LoVo (cell line): ENCODE results near the gene KLHDC3.
"Not testable (repeated sequence)": the region's sequence is repeated elsewhere in the genome, so short reads cannot be mapped to it uniquely, and the experiment has no call there.

Source experiments
- DNase-seq: peaks from one replicate; pipeline ENCODE4 v3.0.0-alpha.2; 2016; ENCODE audit warnings: low spot score

The KLHDC3 gene

DNA sequence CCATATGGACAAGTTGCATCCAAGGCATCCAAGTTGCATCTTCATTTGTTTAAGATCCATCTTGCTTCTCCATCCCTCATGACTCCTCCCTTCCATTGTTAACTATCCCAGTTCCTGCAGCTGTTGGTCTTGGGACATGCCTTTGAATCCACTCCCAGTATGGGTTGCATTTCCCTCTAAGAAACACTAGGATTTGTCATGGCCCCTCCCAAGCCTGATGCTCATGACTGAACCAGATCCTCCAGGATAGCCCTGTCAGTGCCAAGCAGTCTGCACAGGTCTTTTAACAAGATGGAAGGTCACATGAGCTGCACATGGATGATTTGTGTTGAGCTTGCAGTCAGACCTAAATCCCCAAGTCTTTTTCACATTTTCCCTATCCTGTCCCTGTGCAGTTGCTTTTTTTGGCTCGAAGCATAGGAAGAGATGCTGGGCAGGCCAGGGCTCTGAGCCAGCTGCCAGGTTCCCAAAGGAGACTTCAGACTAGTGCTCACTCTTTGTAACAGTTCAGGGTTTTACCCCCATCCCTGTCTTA, 25.5 kb upstream of the KLHDC3 start:
- DNase-seq = no peak

DNA sequence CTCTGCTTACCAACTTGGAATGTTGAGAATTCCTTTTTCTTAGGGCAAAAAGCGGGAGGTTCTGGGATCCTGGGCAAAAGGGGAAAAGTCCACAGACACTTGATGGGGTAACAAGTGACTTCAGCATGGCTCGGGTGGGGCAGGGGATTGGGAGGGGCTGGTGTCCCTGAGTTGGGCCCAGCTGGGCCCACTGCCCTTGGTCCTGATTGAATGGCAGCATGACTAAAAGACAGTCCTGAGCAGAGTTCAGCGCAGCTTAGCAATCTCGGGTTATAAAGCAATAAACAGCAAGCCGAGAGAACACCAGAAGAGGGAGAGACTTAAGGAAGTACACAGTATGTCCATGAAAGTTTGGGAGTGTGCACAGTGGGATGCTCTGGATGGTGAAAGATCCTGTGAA, 24.1 kb upstream of the KLHDC3 start:
- DNase-seq = no peak

DNA sequence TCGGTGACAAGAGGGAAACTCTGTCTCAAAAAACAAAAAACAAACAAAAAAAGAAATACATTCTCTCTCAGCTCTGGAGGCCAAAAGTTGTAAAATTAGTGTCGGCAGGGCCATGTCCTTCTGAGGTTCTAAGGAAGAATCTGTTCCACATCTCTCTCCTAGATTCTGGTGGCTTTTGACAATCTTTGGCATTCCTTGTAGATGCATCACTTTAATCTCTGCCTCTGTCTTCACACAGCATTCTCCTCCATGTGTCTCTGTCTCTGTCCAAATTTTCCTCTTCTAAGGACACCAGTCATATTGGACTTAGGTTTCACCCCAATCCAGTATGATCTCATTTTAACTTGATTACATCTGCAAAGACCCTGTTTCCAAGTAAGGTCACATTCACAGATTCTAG, 20.6 kb upstream of the KLHDC3 start:
- no peak for DNase-seq

DNA sequence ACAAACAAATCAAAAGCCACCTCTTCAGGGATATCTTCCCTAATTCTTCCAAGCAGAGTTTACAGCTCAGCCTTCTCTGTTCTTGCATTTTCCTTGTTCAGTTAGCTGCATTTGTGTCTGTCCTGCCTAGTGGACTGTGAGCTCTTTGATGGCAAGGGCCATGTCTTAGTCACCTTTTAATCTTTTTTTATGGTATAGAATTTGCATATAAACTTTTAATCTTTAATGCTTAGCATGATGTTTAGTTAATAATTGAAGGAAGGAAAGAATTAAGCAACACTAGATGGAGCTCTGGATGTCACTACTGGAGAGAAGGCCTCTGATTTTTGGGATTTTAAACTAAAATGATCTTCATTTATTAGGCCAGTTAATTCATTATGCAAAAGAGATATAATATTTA, 17.5 kb upstream of the KLHDC3 start:
- peak; percentile 26 for DNase-seq

DNA sequence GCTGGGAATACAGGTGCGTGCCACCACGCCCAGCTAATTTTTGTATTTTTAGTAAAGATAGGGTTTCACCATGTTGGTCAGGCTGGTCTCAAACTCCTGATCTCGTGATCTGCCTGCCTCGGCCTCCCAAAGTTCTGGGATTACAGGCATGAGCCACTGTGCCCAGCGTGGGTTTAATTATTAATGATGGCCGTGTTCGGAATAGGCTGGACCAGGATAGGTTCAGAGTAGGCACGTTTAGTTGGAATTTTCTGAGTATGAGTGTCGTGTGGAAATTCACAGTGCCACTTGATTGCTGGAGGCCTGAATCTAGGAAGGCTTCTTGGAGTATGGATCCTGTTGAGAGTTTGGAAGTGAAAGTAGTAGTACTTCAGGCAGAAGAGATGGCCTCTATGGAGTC, 15.8 kb upstream of the KLHDC3 start:
- DNase-seq = not testable (repeated sequence)

DNA sequence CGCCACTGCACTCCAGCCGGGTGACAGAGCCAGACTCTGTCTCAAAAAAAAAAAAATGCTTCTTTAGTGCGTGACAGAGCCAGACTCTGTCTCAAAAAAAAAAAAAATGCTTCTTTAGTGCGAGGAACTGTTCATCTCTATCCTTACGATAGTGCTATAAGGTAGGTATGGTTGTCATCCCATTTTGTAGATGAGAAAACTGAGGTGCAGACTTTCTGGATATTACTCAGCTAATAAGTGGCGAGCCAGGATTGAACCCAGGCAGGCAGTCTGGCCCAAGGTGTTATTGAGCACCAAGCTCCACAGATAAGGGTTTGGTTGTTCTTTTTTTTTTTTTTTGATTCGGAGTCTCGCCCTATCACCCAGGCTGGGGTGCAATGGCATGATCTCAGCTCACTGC, 12.2 kb upstream of the KLHDC3 start:
- no peak for DNase-seq

DNA sequence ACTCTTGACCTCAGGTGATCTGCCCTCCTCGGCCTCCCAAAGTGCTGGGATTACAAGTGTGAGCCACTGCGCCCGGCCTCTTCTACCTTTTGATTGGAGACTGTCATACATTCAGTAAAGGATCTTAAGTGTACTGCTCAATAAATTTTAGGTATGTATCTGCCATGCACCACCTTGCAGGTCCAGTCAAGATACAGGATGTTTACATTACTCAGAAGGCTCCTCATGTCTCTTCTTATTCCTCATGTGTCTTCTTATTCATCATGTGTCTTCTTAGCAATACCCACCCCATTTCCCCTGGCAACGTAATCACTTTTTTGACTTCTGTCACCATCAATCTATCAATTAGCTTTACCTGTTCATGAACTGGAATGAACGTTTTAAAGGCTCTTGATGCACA, 8.2 kb upstream of the KLHDC3 start:
- DNase-seq = no peak

DNA sequence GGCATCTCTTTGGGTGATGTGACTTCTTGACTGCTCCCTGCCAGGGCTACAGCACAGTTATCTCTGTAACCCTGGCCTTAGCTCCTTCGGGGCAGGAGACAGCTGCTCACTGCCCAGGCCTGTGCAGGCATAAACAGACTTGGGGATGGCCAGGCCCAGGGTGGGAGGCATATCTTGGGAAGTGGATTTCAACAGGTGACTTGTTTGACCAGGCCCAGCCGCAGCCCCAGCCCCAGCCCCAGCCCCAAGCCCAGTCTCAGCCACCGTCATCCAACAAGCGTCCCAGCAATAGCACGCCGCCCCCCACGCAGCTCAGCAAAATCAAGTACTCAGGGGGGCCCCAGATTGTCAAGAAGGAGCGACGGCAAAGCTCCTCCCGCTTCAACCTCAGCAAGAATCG, 7.8 kb upstream of the KLHDC3 start:
- no peak for DNase-seq

DNA sequence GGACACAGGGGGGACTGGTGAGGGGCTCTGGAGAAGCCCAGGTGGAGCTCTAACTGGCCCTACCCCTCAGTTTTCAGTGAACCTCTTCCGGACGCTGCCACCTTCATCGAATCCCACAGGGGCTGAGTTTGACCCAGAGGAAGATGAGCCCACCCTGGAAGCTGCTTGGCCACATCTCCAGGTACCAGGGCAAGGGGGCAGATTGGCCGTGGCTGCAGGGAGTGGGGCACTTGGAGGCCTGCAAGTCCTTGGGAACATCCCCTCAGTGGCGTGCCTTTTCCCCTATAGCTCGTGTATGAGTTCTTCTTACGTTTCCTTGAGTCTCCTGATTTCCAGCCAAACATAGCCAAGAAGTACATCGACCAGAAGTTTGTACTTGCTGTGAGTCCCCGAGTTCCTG, 6.9 kb upstream of the KLHDC3 start:
- no peak for DNase-seq

DNA sequence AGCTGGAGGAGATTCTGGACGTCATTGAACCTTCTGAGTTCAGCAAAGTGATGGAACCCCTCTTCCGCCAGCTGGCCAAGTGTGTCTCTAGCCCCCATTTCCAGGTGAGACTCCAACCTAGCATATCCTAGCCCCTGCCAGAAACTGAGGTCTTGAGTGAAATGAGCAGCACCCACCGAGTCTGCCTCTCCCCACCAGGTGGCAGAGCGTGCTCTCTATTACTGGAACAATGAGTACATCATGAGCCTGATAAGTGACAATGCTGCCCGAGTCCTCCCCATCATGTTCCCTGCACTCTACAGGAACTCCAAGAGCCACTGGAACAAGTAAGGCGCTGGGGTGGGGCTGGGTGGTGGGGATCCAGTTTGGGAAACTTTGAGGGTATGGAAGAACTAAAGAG, 4.9 kb upstream of the KLHDC3 start:
- DNase-seq = no peak

DNA sequence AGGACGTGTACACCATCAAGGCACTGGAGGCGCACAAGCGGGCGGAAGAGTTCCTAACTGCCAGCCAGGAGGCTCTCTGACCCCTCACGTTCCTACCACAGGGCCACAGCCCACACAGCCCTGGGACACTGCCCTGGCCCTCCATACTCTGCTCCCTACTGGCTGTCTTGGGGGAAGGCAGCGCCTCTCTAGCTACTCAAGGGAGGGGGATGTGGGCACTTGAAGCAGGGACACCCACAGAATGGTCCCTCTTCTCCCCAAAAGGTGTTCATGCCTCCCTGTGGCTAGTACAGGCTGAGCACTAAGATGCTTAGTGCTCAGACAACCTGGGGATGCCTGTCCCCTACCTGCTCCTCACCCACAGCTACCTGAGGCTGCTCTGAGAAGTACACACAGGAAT, 2.8 kb upstream of the KLHDC3 start:
- DNase-seq = no peak

DNA sequence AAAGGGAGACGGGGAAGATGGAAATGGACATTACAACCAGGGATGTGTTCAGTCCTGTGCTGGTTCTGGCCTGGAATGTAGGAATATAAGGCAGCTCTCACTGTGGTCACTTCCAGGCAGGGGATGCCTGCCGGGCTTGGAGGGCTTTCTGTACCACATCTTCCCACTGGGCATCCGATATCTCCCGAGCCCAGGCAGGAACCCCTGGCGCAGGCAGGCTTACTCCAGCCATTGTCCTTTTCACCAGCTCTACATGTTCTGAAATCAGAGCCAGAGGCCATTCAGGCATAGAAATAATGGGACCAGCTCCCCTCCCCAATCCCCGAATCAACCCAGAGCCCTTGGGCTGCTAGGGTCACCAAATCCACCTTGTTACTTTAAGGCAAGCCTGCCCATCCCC, 1.7 kb upstream of the KLHDC3 start:
- DNase-seq = no peak

DNA sequence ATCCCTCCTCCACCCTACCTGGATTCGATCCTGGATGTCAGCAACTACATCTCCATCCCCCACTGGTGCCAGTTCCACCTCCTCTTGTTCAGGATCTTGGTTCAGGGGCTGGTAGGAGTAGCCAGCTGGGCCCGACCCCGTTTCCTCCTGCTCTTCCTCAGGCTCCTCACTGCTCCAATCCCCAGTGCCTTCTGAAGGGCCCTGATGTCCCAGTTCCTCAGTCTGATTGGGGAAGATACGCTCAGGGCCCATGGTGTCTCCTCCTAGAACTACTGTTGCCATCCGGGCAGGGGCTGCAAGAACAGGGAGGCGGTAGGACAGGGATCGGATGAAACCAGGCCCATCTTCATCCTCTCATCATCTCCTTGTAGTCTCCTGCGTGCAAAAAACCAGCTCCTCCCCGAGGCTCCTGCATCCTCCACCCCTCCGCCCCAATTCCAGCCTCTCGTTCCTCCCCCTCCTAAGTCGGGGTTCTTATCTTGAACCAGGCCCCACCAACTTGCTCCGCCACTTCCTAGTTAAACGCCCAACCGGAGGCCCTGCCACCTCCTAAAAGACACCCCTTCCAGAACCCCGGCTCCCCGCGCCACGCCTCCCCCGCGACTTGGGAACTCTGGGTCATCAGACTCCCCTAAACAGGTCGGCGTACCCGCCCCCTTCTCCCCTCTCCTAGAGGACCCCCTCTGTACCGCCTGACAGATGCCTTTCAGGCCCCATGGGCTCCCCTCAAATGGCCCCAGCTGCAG, 779 bp upstream of the KLHDC3 start:
- DNase-seq = no peak

DNA sequence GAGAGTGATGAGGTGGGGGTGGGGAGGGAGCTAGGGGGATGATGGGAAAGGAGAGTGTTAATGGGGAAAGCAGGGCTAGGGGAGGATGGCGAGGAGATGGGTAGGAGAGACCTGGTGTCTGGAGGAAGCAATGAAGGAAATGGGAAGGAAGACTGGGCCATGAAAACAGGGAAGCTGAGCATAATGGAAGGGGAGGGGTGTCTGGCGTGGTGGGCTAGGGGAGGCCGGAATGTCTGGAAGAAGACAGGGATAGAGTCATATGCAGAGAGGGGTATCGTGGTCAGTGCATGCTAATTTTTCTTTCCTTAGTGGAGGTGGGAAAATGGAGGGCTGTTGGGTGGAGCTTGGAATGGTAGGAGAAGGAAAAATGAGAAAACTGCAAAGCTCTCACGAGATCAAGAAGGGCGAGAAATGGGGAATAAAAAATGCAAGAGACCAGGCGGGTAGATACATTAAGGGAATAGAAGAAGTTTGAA, 423 bp downstream of the KLHDC3 start:
- DNase-seq = peak; percentile 19

DNA sequence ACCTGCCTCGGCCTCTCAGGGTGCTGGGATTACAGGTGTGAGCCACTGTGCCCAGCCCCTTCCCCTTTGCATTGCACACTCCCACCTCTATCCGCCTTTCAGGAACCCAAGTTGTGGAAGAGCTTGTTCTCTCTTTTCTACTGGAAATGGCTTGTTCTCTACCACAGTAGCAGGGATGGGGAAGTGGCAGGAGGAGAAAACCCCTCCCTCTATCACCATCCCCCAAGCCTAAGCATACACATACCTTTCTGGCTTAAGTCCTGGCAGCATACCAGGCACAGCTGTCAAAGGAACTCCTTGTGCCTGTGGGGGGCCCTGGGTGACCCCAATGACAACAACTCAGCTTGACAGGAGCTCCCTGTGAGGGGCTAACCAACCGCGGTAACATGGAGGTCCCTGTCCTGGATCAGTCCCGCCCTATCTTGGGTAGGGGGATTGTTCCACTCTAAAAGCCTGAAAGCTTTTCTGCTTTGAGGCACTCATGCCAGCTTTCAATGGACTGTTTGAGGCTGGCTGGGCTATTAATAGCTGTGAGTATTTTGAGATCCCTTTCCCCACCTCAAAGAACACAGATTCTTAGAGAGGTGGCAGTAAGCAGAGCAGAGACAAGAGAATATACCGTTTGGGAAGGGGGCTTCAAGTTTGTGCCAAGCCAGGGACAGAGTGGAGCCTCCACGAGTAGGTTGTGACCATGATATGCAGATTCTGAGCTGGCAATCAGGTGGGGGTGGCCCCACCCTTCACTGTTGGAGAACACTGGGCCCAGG, 2.3 kb downstream of the KLHDC3 start:
- DNase-seq = no peak

DNA sequence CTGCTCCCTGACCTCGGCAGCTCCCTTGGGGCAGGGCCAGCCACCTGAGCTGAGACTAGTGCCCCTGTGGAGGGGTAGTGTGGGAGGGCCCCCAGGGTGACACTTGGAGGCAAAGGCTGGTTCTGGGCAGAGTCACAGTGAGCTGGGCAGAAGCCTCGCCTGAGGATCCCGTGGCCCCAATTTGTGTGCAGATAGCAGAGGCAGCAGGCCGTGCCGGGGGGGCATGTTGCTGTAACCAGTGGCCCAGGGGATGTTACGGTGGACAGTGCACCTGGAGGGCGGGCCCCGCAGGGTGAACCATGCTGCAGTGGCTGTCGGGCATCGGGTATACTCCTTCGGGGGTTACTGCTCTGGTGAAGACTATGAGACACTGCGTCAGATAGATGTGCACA, 2.9 kb downstream of the KLHDC3 start:
- DNase-seq = no peak

DNA sequence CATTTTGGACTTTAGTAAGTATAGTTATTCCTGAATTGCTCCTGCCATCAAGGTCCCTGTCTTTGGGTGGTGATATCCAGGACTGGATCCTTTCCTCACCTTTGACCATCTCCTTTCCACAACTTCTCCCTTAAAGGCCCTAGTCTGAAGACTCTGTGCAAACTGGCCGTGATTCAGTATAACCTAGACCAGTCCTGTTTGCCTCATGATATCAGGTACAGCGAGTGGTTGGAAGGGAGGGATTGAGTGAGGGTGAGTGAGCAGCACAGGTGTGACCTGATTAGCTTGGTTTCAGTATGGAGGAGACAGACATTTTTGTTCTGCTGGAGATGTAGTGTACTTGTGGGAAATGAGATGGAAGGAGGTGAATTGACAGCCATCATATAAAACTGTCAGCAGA, 5.1 kb downstream of the KLHDC3 start:
- DNase-seq = no peak

DNA sequence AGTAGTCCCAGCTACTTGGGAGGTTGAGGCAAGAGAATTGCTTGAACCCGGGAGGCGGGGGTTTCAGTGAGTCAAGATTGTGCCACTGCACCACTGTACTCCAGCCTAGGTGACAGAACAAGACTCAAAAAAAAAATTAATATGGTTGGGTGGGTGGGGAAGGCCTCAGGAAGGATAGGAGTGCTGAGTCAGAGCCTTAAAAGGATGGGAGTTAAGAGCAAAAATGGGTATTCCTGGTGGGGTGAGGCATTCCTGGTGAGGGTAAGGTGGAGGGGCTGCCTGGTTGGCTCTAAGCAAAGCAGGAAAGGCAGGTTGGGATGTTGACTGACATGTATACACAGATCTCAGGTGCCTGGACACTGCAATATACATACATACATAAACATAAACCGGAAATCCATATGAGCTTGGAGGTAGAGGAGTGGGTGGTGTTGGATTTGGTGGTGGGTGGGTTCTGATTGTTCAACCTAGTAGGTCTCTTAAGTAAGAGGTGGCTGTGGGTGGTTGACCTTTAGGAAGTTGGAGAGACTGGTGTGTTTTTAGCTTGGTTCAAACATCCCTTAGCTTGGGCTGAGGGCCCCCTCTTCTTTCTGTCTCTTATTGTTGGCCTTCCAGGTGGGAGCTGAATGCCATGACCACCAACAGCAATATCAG, 6.1 kb downstream of the KLHDC3 start:
- no peak for DNase-seq

DNA sequence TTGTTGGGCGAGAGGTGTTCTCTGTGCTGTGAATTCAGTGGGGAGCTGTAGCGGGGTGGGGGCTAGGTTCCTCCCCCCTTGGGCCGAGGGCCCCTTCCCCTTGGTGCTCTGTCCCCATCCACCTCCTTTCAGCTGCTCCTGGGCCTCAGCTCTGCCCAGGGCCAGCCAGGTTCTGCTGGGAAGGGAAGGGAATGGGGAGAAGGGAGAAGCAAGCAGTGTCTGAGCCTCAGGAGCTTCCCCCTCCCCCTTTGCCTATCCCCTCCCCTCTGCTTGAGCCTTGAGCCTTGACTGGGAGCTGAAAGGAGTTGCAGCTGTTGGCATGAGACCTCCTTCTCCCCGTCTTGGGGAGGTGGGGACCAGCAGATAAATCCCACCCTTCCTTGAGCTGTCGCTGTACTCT, 6.8 kb downstream of the KLHDC3 start:
- DNase-seq = no peak

DNA sequence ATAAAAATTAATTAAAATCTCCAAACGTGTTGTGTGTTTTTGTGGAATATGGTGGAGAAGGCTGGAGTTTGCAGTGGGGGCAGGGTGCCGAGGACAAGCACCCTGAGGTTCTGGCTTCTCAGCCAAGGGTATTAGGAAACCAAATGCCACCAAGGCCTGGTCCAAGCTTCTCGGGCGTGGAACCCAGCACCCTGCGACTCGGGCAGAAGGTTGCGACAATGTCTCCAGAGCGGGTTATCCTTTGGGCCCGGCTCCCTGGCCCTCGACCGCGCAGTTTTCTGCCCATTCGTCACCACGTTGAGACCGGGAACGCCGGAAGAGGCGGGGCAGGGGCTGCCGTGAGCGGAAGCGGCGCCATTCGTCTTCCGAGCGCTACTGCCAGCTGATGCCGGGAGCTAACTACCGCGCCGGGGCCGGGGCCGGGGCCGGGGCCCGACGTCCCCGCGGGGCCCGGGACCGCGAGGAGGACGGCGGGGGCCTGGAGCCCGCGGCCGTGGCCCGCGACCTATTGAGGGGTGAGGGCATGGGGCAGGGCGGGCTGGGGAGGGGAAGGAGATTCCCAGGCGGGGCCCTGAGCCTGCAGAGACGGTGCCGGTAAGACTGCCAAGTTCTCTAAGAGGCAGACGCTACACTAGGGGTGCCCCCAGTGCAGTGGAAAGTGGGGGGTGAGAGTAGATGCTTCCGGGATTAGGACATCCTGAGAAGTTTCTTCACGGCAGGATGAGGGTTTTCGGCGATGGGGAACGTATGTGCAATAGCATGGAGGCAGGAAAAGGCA, 7.4 kb downstream of the KLHDC3 start, which contains the start of gene RRP36:
Gene RRP36 (plus strand): TSS at position 354 of the 778 bp plus-strand sequence. CDS start 32 bp downstream, at position 386.
- peak; percentile 79 for DNase-seq

DNA sequence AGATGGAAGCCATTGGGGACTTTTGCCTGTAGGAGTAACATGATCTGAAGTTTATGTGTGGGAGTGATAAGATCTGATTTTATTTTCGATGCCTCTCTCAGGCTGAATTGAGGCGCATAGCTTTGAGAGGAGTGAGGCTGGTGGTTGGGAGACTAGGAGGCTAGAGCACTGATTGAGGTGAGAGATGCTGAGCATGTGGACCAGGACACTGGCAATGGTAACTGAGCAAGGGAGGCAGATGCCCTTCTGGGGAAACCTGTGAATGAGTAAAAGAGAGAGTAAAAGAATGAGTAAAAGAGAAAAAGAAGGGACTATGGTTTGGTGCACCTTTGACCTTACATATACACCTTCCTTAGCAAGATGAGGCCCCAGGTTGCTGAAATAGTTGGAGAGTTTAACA, 10.4 kb downstream of the KLHDC3 start:
- DNase-seq = no peak

DNA sequence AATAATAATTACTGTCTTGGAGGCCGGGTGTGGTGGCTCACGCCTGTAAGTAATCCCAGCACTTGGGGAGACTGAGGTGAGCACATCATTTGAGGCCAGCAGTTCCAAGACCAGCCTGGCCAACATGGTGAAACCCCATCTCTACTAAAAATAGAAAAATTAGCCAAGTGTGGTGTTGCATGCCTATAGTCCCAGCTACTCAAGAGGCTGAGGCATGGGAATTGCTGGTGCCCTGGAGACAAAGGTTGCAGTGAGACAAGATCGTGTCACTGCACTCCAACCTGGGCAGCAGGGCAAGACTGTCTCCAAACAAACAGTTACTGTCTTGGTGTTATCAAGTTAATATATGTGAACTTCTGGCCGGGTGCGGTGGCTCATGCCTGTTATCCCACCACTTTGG, 12.3 kb downstream of the KLHDC3 start:
- DNase-seq = no peak
